Panc1 (cell line): Measurements from ENCODE around the gene GUCY1A1. TPM values are rescaled to one million over a fixed set of nuclear protein-coding genes. Genes with fewer than 3 reads are reported as not detected.

Source experiments
- ATAC-seq: fragments of 200-7000 bp; cut with Tn5 transposase; 2 replicates; pipeline ENCODE4 v1.9.1; 2020; ENCODE audit warnings: mild to moderate bottlenecking, moderate library complexity
- BruUV-seq: library from RNA; stranded (reverse); fragments of 400-500 nt; replicated peaks from 2 replicates; lab custom pipeline; 2021; lab: Mats Ljungman, UMichigan
- CTCF ChIA-PET: fragments of 300-600 bp; sonication (Branson Sonifier 250); formaldehyde crosslinking; loops from one replicate; lab custom pipeline; 2022; ENCODE audit warnings: antibody characterized with exemption; lab: Charles Lee
- POLR2A ChIA-PET: fragments of 300-600 bp; sonication (Branson Sonifier 250); formaldehyde crosslinking; loops from one replicate; lab custom pipeline; 2022; ENCODE audit warnings: antibody characterized with exemption; lab: Charles Lee
- DNase-seq: peaks from one replicate; pipeline ENCODE4 v3.0.0-alpha.2; 2010; ENCODE audit warnings: low read depth, low spot score
- H3K27ac ChIP-seq: 2 replicates; pipeline ENCODE4 v1.5.1; 2011; ENCODE audit warnings: mild to moderate bottlenecking, low read length, inconsistent platforms
- H3K27me3 ChIP-seq: fragments of 200-500 bp; sonication (Bioruptor generic); 2 replicates; pipeline ENCODE4 v1.6.0; 2014; ENCODE audit warnings: low read length, inconsistent platforms; ENCODE audit not compliant: control insufficient read depth, insufficient read depth
- H3K36me3 ChIP-seq: fragments of 200-500 bp; sonication (Bioruptor generic); 2 replicates; pipeline ENCODE4 v1.5.1; 2014; ENCODE audit warnings: inconsistent platforms, mild to moderate bottlenecking, low read length, moderate library complexity; ENCODE audit not compliant: control insufficient read depth, insufficient read depth
- H3K4me1 ChIP-seq: 2 replicates; pipeline ENCODE4 v1.5.1; 2011; ENCODE audit warnings: inconsistent platforms, mild to moderate bottlenecking, low read length, moderate library complexity; ENCODE audit not compliant: control insufficient read depth, insufficient read depth
- H3K4me3 ChIP-seq, 2 experiments: 2 replicates each; pipeline ENCODE4 v1.5.1; 2011 to 2012; ENCODE audit warnings: low read depth in 2 of 2, low read length in 2 of 2, mild to moderate bottlenecking in 2 of 2, inconsistent platforms in 1 of 2, moderate library complexity in 1 of 2
- H3K9me3 ChIP-seq: fragments of 200-500 bp; sonication (Bioruptor generic); 2 replicates; pipeline ENCODE4 v1.5.1; 2014; ENCODE audit warnings: low read depth, mild to moderate bottlenecking, inconsistent platforms, low read length, moderate library complexity; ENCODE audit not compliant: control insufficient read depth, insufficient read depth
- POLR2AphosphoS5 ChIP-seq: IDR thresholded peaks from 2 replicates; pipeline ENCODE4 v1.6.1; 2012; ENCODE audit warnings: mild to moderate bottlenecking, low read depth, low read length, moderate library complexity
- REST ChIP-seq, 2 experiments: IDR thresholded peaks; 2 replicates each; pipeline ENCODE4 v1.6.1; 2011 to 2012; ENCODE audit warnings: low read depth in 2 of 2, control low read depth in 1 of 2, low read length in 1 of 2, mild to moderate bottlenecking in 1 of 2, moderate library complexity in 1 of 2; ENCODE audit not compliant: insufficient read depth in 1 of 2
- SIN3A ChIP-seq: IDR thresholded peaks from 2 replicates; pipeline ENCODE4 v1.6.1; 2012; ENCODE audit warnings: low read depth, mild to moderate bottlenecking, low read length, moderate library complexity, borderline replicate concordance; ENCODE audit not compliant: insufficient read depth
- TCF7L2 ChIP-seq: IDR thresholded peaks from 2 replicates; pipeline ENCODE4 v1.6.1; 2011; ENCODE audit warnings: mild to moderate bottlenecking, low read depth, low read length, inconsistent platforms
- in situ Hi-C: cut with HindIII; loops from 2 replicates; pipeline ENCODE4 v1.10.0; 2016; ENCODE audit warnings: low sequenced_read_pairs, low pct_unique_long_range_greater_than_20kb
- intact Hi-C: fragments of 100-400 bp; cut with micrococcal nuclease; formaldehyde crosslinking; loops from one replicate; pipeline ENCODE4 v1.10.0; 2022; ENCODE audit not compliant: unreplicated experiment
- total RNA-seq: library from RNA; stranded (reverse); gene quantifications from one replicate; pipeline ENCODE4 v1.2.1, GENCODE V29; 2021; ENCODE audit not compliant: unreplicated experiment
- TF ChIP-seq, protein P1 (sequence below): fragments of 450-650 bp; IDR thresholded peaks from 2 replicates; pipeline ENCODE4 v1.5.1; 2017; ENCODE audit warnings: mild to moderate bottlenecking

GUCY1A1 gene
- total RNA-seq, 1 experiment from 2014 or later, result 0.57 TPM

DNA sequence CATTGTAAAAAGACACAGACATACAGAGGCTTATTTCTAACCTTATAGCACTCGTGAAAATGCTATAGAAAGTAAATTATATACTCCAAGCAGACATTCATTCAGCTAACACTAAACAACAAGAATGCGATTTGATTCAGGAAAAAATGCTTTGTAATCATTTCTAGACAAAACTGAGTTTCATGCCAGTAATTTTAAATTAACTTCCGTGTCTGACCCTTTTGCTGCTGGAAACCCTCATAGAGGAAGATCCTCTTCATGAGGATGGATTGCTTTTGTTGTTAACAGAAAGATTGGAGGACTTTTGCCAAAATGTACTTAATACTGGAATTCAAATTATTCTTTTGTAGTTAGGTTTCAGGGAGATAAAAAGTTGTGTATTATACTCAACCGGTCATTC is 43.3 kb downstream of the GUCY1A1 start:
- Histone ChIP-seq H3K27me3 (no peaks in the 10 kb centered on the region), H3K27ac (no peak overlapping the region), H3K36me3 (no peaks in the 10 kb centered on the region), H3K4me3 (no peak overlapping the region), H3K9me3 (no peaks in the 10 kb centered on the region), H3K4me1 (no peaks in the 10 kb centered on the region)
- no TSS peak for BruUV-seq
- DNase-seq (no peak), ATAC-seq (no peak)
- CTCF ChIA-PET, result no interaction called here
- intact Hi-C loops (no loop called here), in situ Hi-C loops (no loop called here)
- POLR2A ChIA-PET, result no interaction called here
- TF ChIP-seq TCF7L2, result no peak
- no peak for TF ChIP-seq REST (IDR thresholded peaks at IDR 0.05; ENCODE audit: insufficient read depth in 1 of 2, low read depth in 2 of 2, low read length in 1 of 2)
- TF ChIP-seq POLR2AphosphoS5, result no peak
- TF ChIP-seq SIN3A, result no peak

- DNase-seq (no peak), ATAC-seq (no peak)
- ChIA-PET CTCF (no interaction called here), POLR2A (interaction anchor here (0.7 kb wide), 1 partner anchor 216 kb away, joined by 3 read pairs; no protein-coding TSS in a partner anchor)
- Histone ChIP-seq H3K4me1 (no peaks in the 10 kb centered on the region), H3K27me3 (no peaks in the 10 kb centered on the region), H3K9me3 (no peaks in the 10 kb centered on the region), H3K36me3 (no peaks in the 10 kb centered on the region), H3K27ac (no peak overlapping the region), H3K4me3 (no peak overlapping the region)
- in situ Hi-C loops, result no loop called here
- intact Hi-C loops, result no loop called here
- BruUV-seq, result no TSS peak
- TF ChIP-seq POLR2AphosphoS5 (no peak), REST (IDR thresholded peaks at IDR 0.05; ENCODE audit: insufficient read depth in 1 of 2, low read depth in 2 of 2, low read length in 1 of 2) (no peak), SIN3A (no peak), TCF7L2 (no peak)
- TF ChIP-seq, protein P1, sequence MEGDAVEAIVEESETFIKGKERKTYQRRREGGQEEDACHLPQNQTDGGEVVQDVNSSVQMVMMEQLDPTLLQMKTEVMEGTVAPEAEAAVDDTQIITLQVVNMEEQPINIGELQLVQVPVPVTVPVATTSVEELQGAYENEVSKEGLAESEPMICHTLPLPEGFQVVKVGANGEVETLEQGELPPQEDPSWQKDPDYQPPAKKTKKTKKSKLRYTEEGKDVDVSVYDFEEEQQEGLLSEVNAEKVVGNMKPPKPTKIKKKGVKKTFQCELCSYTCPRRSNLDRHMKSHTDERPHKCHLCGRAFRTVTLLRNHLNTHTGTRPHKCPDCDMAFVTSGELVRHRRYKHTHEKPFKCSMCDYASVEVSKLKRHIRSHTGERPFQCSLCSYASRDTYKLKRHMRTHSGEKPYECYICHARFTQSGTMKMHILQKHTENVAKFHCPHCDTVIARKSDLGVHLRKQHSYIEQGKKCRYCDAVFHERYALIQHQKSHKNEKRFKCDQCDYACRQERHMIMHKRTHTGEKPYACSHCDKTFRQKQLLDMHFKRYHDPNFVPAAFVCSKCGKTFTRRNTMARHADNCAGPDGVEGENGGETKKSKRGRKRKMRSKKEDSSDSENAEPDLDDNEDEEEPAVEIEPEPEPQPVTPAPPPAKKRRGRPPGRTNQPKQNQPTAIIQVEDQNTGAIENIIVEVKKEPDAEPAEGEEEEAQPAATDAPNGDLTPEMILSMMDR, result no peak
These were observed 44.9 kb downstream of the GUCY1A1 start for GRCh38 chr4:155711556-155711955.
